Activated T-helper 17 cell treated with anti-CD3 and anti-CD28 coated beads, Interleukin-2, amount 50 U/mL, for 72 hours (primary cell): ENCODE results near the gene FGF12. TPM values are rescaled to one million over a fixed set of nuclear protein-coding genes. Genes with fewer than 3 reads are reported as not detected.
"Not testable (repeated sequence)": the region's sequence is repeated elsewhere in the genome, so short reads cannot be mapped to it uniquely, and the experiment has no call there.

Experiments
- ATAC-seq: fragments of 150-1000 bp; cut with Tn5 transposase; replicated peaks from 2 replicates; pipeline ENCODE4 v1.10.0; 2021; ENCODE audit warnings: mild to moderate bottlenecking, moderate library complexity
- H3K27ac Mint-ChIP-seq: one replicate; pipeline ENCODE4 v1.8.0; 2022; ENCODE audit warnings: mixed read lengths
- H3K27me3 Mint-ChIP-seq: one replicate; pipeline ENCODE4 v1.8.0; 2022; ENCODE audit warnings: mixed read lengths
- H3K36me3 Mint-ChIP-seq: one replicate; pipeline ENCODE4 v1.8.0; 2022; ENCODE audit warnings: low read depth, mild to moderate bottlenecking, mixed read lengths
- H3K4me1 Mint-ChIP-seq: one replicate; pipeline ENCODE4 v1.8.0; 2022; ENCODE audit warnings: mixed read lengths
- H3K4me3 Mint-ChIP-seq: one replicate; pipeline ENCODE4 v1.8.0; 2022; ENCODE audit warnings: mild to moderate bottlenecking, mixed read lengths
- H3K9me3 Mint-ChIP-seq: one replicate; pipeline ENCODE4 v1.8.0; 2022; ENCODE audit warnings: mixed read lengths
- total RNA-seq, 2 donors: library from RNA; stranded (reverse); gene quantifications; one replicate each; pipeline ENCODE4 v1.2.3, GENCODE V29; 2022

Gene FGF12
- total RNA-seq, 2 donors from 2014 or later = 0.37 TPM; not detected in 1

DNA sequence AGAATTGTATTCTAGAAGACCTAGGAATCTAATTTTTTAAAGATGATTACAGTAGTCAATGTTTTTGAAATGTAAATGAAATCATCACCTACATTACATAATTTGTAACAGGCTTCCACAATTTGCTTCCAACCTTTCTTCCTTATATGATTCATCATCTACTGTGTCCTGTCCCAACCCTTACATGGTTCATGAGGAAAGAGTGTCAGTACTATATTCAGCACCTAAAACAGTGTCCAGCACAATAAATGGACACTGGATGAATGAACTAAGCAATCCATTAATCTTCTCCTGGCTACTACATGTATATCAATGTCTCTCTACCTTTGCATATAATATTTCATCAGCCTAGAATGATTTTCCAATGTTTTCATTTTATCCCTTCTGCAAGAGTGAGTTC lies 12.2 kb downstream of the FGF12 start:
- no peak overlapping the region for H3K4me3 Mint-ChIP-seq
- no peaks in the 10 kb centered on the region for H3K4me1 Mint-ChIP-seq
- H3K27ac Mint-ChIP-seq = no peak overlapping the region
- H3K9me3 Mint-ChIP-seq = no peaks in the 10 kb centered on the region
- no peak for ATAC-seq
- no peaks in the 10 kb centered on the region for H3K36me3 Mint-ChIP-seq
- no peaks in the 10 kb centered on the region for H3K27me3 Mint-ChIP-seq

DNA sequence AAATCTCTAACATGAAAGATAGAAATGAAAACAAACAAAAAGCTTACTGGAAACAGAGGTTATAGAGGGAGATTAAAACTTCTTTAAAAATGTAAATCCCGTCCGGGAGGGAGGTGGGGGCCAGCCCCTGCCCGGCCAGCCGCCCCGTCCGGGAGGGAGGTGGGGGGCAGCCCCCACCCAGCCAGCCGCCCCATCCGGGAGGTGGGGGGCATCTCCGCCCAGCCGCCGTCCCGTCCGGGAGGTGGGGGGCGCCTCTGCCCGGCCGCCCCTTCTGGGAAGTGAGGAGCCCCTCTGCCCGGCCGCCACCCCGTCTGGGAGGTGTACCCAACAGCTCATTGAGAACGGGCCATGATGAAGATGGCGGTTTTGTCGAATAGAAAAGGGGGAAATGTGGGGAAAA lies 16.2 kb downstream of the FGF12 start:
- H3K4me3 Mint-ChIP-seq, ATAC-seq, H3K4me1 Mint-ChIP-seq, H3K27ac Mint-ChIP-seq, H3K9me3 Mint-ChIP-seq, H3K27me3 Mint-ChIP-seq, H3K36me3 Mint-ChIP-seq: not testable (repeated sequence)

DNA sequence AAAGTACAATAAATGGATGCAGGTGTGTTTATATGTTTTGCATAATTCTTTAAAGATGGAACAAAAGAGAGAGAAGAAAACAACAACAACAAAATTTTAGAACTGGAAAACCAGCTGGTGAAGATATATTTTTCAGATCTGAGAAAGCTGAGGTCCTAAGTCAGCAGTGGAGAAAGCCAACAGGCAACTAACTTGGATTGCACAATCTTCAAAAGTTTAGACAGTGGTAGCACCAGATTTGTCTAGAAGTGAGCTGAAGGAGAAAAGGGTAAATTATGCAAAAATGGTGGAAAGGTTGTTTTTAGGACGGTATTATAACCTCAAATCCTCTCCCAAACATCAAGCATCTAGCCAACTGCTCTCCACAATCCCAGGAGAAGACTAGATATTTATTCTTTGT lies 17.0 kb downstream of the FGF12 start:
- no peaks in the 10 kb centered on the region for H3K4me1 Mint-ChIP-seq
- H3K36me3 Mint-ChIP-seq = no peaks in the 10 kb centered on the region
- H3K27ac Mint-ChIP-seq = no peak overlapping the region
- no peak for ATAC-seq
- no peaks in the 10 kb centered on the region for H3K27me3 Mint-ChIP-seq
- no peaks in the 10 kb centered on the region for H3K9me3 Mint-ChIP-seq
- no peak overlapping the region for H3K4me3 Mint-ChIP-seq

DNA sequence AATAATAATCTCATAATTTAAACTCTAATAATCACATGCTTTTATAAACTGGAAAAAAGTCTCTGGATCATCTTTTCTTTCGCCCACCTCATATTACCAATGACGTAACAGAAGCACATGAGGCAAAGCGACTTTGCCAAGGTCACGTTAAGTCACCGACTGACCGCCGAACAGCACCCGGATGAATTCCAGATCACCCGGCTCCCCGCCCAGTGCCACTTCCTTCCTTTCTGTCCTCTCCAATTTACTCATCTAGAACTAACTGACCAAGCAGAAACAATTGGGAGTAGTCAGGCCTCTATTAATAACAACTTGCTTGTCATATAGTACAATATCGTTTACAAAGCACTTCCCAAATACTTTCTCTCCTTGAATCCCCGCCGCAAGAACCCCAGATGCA lies 21.1 kb downstream of the FGF12 start:
- ATAC-seq = no peak
- Mint-ChIP-seq H3K4me1 (no peaks in the 10 kb centered on the region), H3K4me3 (no peak overlapping the region), H3K9me3 (no peaks in the 10 kb centered on the region), H3K27me3 (no peaks in the 10 kb centered on the region), H3K36me3 (no peaks in the 10 kb centered on the region), H3K27ac (no peak overlapping the region)

DNA sequence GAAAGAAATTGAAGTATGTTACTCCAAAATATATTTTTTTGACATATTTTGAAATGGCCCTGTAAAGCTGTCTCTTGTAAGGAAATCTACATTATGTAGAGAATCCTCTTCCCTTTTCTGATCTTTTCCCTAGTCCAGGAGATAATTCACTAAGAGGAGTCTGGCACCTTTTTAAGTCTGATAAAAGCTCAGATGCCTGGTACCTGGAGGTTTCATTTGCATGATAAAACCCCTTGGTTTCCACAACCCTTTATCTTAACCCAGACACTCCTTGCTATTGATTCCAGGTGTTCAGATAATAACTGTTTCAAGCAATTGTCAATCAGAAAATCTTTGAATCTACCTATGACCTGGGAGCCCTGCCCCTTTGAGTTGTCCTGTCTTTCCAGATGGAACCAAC lies 26.5 kb downstream of the FGF12 start:
- no peak overlapping the region for H3K4me3 Mint-ChIP-seq
- H3K27me3 Mint-ChIP-seq = peaks cover 4% of the 10 kb centered on the region
- no peak for ATAC-seq
- no peak overlapping the region for H3K27ac Mint-ChIP-seq
- H3K9me3 Mint-ChIP-seq = no peaks in the 10 kb centered on the region
- H3K4me1 Mint-ChIP-seq = no peaks in the 10 kb centered on the region
- no peaks in the 10 kb centered on the region for H3K36me3 Mint-ChIP-seq

DNA sequence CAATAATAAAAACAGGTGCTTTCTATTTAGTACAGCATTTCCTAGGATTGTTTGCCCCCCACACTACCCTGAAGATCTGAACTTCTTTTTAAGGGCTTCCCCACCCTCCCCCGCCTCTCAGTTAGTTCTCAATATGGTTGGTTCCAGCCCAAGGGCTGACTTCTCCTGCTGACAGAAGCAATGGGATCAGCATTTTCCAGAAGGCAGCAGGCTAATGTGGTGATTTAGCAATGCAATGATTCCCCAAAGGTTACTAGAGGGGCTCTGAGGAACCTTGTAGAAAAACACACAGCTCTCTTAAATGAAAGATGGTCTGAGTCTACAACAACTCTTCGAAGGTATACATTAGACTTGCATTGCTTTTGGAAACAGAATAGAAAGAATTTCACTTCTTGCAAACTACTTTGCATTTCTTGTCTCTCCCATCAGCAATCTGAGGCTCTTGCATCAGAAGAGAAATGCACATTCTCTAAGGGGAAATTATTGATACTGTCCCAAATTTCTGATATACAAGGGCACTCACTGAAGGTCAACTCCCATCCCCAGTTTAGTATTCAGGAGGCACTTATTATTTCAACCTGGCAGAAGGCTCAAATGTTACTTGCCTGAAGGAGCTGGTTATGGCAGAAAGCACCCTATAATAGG lies 30.3 kb downstream of the FGF12 start:
- ATAC-seq = no peak
- Mint-ChIP-seq H3K4me1 (no peaks in the 10 kb centered on the region), H3K9me3 (no peaks in the 10 kb centered on the region), H3K27me3 (peaks cover 4% of the 10 kb centered on the region), H3K27ac (no peak overlapping the region), H3K36me3 (no peaks in the 10 kb centered on the region), H3K4me3 (no peak overlapping the region)

DNA sequence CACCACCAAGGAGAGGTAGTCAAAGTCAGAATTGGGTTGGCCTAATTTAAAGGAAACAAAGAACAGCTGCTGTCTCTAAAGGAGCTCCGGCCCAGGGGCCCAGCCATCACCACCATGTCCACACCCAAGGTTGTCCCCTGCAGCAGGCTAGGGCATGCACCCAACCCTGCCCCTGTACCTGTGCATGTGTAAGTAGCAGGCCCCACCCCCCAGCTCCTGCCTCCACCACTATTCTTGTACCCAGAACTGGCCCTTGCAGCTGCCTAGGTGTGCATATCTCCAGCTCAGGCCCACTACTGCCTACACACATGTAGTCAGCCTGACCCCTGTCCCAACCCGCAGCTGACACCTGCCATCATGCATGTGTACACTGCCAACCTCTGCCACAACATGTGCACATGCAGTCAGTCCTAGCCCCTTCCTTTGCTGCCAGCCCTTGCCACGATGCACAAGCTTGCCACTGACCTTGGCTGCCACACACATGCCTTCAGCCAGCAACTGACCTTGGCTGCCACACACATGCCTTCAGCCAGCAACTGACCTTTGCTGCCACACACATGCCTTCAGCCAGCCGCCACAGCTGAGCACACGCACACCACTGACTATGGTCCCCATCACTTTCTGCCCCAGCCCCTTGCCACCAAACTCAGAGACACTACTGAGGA lies 39.7 kb downstream of the FGF12 start:
- ATAC-seq = no peak

DNA sequence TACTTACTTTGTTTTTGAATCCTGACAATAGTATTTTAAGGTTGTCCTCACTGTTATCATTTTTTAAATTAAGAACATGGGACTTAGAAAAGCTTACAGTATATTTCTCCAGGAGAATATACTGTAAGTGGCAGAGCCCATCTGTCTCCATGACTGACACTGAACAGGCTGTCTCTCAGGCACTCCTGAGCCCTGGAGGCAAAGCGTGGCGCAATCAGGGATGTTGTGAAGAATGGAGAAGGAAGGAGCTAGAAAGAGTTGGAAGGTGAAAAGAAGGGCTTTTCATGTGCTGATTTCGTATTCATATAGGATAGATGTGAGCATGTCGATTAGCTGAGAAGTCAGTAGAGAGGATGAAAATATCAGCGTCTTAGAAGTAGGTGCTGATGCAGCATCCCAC lies 41.5 kb downstream of the FGF12 start:
- ATAC-seq = no peak
- Mint-ChIP-seq H3K9me3 (peaks cover 14% of the 10 kb centered on the region), H3K27me3 (peaks cover 7% of the 10 kb centered on the region), H3K4me1 (no peaks in the 10 kb centered on the region), H3K27ac (no peak overlapping the region), H3K36me3 (no peaks in the 10 kb centered on the region), H3K4me3 (no peak overlapping the region)

More for the DNA sequence above, 39.7 kb downstream of the FGF12 start:
- H3K9me3 Mint-ChIP-seq = peaks cover 12% of the 10 kb centered on the region
- peaks cover 3% of the 10 kb centered on the region for H3K27me3 Mint-ChIP-seq
- no peak overlapping the region for H3K4me3 Mint-ChIP-seq
- H3K4me1 Mint-ChIP-seq = no peaks in the 10 kb centered on the region
- no peak overlapping the region for H3K27ac Mint-ChIP-seq
- H3K36me3 Mint-ChIP-seq = no peaks in the 10 kb centered on the region

DNA sequence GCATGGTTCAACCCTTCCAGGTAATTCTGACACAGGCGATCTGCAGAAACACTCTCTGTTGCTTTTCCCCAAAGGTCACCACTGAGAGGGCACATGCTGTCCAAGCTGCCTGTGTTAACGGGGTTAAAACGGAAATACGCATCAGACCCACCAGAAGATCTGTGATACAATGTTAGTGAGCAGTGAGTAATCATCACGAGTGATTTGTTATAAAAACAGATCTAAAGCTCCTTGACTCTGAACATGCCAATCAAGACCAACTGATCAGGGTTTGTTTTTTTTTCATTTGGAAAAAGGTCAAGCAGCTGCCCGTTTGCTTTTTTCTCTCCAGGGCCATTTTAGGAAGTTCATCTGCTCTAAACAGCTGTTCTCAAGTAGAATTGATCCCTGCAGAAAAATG lies 43.2 kb downstream of the FGF12 start:
- no peaks in the 10 kb centered on the region for H3K36me3 Mint-ChIP-seq
- no peaks in the 10 kb centered on the region for H3K4me1 Mint-ChIP-seq
- H3K27ac Mint-ChIP-seq = no peak overlapping the region
- H3K9me3 Mint-ChIP-seq = peaks cover 7% of the 10 kb centered on the region
- no peak for ATAC-seq
- no peak overlapping the region for H3K4me3 Mint-ChIP-seq
- H3K27me3 Mint-ChIP-seq = peaks cover 10% of the 10 kb centered on the region

DNA sequence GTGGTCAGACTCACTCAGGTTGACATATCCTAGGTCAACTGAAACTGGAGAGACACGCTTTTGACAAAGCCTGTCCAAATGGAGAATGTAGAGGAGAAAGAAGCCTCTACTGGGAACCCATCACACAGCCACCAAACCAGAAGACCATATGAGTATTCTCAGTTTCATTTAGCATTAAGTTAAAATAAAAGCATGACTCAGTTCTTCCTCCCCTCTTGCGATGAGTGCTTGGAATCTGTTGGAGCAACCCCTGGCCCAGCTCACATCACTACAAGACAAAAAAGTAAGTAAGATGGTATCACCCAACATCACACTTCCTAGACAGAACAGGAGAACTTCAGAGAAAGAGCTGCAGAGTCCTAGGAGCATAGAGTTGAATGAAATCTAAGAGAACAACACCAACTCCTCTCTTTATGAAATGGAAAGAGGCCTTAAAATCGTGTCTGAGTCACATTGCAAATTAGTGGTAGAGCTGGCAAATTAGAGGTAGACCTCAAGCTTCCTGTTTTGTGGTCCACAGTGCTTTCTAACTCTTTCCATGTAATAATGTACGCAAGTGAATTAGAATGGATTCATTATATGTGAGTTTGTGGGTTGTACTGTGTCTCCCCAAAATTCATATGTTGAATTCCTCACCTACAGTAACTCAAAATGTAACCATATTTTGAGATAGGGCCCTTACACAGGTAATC lies 51.2 kb downstream of the FGF12 start:
- ATAC-seq = peak; percentile 82
- Mint-ChIP-seq H3K9me3 (peaks cover 5% of the 10 kb centered on the region), H3K27ac (peak overlapping the region; percentile 96), H3K36me3 (peaks cover 6% of the 10 kb centered on the region), H3K4me1 (peaks cover 4% of the 10 kb centered on the region), H3K4me3 (peak overlapping the region; percentile 59), H3K27me3 (peaks cover 5% of the 10 kb centered on the region)

DNA sequence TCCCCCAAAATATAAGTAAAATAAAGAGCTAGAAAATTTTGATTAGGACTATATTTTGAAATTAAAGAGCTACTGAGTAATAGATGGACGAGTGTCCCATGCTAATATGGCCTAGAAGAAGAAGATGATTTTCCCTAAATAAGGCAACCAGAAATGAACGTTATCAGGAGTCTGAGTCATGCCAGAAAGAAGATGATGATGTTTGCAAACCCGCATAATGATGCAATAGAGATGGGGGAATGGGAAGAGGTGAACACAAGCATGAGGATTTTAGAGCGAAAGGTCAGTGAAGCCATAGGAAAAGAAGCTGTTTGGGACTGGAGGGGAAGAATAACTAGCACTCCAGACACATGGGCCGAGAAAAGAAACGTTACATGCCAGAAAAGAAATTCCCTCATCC lies 71.7 kb downstream of the FGF12 start:
- Mint-ChIP-seq H3K4me3 (no peak overlapping the region), H3K4me1 (no peaks in the 10 kb centered on the region), H3K27me3 (peaks cover 6% of the 10 kb centered on the region), H3K9me3 (no peaks in the 10 kb centered on the region), H3K36me3 (no peaks in the 10 kb centered on the region), H3K27ac (no peak overlapping the region)
- no peak for ATAC-seq

DNA sequence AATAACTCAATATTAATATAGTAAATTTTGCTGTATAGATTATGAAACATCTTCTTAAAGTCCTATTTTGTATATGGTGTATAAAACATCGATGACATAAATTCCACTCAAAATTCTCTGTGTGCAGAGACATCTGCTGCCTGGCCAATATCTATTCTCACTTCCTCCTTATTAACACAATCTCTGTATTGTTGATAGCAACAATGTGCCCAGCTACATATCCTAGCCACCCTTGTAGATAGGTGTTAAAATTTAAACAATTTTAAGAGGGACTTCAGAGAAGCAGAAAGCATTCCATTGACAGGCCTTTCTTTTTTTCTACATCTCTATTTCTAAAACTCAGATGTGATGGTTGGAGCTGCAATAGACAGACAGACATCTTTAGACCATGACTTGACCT lies 72.3 kb downstream of the FGF12 start:
- ATAC-seq = no peak
- Mint-ChIP-seq H3K27ac (no peak overlapping the region), H3K9me3 (no peaks in the 10 kb centered on the region), H3K36me3 (no peaks in the 10 kb centered on the region), H3K27me3 (peaks cover 6% of the 10 kb centered on the region), H3K4me1 (no peaks in the 10 kb centered on the region), H3K4me3 (no peak overlapping the region)

DNA sequence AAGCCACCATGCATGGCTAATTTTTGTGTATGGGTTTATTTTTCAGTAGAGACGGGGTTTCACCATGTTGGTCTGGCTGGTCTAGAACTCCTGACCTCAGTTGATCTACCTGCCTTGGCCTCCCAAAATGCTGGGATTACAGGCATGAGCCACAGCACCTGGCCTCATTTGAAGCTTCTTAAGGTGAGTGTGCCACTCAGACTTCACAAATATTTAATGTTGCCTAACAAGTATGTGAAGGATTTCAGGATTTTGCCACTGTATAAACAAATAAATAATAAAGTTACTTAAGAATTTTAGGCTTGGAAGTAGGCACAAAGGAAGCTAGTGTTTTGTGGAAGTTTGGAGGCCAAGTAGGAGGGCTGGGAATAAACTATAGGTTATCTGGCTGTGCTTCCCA lies 73.5 kb downstream of the FGF12 start:
- H3K4me1 Mint-ChIP-seq = no peaks in the 10 kb centered on the region
- no peak overlapping the region for H3K4me3 Mint-ChIP-seq
- H3K27ac Mint-ChIP-seq = no peak overlapping the region
- ATAC-seq = no peak
- peaks cover 3% of the 10 kb centered on the region for H3K27me3 Mint-ChIP-seq
- H3K36me3 Mint-ChIP-seq = no peaks in the 10 kb centered on the region
- no peaks in the 10 kb centered on the region for H3K9me3 Mint-ChIP-seq

DNA sequence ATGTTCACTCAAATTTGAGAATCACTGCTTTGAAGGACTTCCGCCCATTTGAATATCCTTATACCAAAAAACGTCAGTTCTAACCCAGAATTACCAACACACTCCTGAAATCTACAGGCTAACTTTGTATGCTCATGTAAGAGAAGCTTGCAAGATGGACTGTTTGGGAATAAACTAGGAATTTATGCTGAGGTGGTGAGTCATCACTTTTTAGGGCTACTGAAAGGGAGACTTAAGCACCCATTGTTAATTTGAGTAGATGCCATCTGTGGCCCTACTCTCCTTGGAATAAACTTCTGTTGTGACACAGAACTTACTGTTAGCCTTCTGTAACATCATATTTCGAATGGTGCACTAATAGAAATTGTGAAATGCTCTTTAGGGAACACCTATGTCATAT lies 74.6 kb downstream of the FGF12 start:
- ATAC-seq = no peak
- H3K36me3 Mint-ChIP-seq = no peaks in the 10 kb centered on the region
- peaks cover 3% of the 10 kb centered on the region for H3K27me3 Mint-ChIP-seq
- H3K4me1 Mint-ChIP-seq = no peaks in the 10 kb centered on the region
- no peak overlapping the region for H3K27ac Mint-ChIP-seq
- no peak overlapping the region for H3K4me3 Mint-ChIP-seq
- H3K9me3 Mint-ChIP-seq = no peaks in the 10 kb centered on the region

DNA sequence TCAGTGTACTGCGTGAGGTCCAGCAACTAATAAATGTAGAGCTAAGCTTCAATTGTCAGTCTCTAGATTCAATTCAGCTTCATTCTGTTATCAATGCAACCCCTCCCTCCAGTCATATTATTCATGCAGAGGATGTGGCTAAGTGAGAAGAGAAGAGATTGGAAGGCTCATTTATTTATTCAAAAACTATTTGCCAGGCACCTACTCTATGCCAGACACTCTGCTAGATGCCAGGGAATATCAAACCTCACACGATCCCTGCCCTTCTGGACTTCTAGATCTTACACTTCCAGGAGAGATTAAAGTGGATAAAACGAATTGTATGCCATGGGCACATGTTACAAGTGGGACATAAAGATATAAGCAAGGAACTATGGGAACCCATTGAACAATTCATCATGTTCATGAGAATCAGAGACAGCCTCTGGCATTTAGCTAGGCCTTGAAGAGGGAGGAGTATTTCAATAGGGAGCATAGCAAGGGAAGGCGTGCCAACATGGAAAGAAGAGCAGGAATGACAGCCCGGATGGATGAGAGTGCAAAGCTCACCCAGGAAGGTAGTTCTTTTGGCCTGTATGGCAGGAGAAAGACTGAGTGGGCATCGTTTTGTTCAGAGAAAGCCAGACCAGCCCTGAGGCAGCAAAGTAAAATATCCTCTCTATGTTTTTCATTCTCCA lies 75.4 kb downstream of the FGF12 start:
- no peak for ATAC-seq
- H3K27me3 Mint-ChIP-seq = peaks cover 3% of the 10 kb centered on the region
- no peaks in the 10 kb centered on the region for H3K4me1 Mint-ChIP-seq
- no peaks in the 10 kb centered on the region for H3K36me3 Mint-ChIP-seq
- H3K27ac Mint-ChIP-seq = no peak overlapping the region
- no peak overlapping the region for H3K4me3 Mint-ChIP-seq
- no peaks in the 10 kb centered on the region for H3K9me3 Mint-ChIP-seq
